ENCODE results near the gene PDIK1L. TPM values are rescaled to one million over a fixed set of nuclear protein-coding genes. Genes with fewer than 3 reads are reported as not detected.

The PDIK1L gene
- total and polyA plus RNA-seq, 9 of the 15 experiments (the other 6 are each of a cell fraction or from before 2014, with no cell fraction given): 12.8 to 30.2 (median 21.5) TPM

- TF ChIP-seq, protein P1, sequence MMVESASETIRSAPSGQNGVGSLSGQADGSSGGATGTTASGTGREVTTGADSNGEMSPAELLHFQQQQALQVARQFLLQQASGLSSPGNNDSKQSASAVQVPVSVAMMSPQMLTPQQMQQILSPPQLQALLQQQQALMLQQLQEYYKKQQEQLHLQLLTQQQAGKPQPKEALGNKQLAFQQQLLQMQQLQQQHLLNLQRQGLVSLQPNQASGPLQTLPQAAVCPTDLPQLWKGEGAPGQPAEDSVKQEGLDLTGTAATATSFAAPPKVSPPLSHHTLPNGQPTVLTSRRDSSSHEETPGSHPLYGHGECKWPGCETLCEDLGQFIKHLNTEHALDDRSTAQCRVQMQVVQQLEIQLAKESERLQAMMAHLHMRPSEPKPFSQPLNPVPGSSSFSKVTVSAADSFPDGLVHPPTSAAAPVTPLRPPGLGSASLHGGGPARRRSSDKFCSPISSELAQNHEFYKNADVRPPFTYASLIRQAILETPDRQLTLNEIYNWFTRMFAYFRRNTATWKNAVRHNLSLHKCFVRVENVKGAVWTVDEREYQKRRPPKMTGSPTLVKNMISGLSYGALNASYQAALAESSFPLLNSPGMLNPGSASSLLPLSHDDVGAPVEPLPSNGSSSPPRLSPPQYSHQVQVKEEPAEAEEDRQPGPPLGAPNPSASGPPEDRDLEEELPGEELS (CRISPR knock-in tag; IDR thresholded peaks at IDR 0.05; ENCODE audit: borderline replicate concordance): no peak
- TF ChIP-seq KLF1 (tag; IDR thresholded peaks at IDR 0.05) (no peak), ZBED1 (IDR thresholded peaks at IDR 0.05) (peak; percentile 87; the same call in 1 of the 2 replicates), RFX5 (IDR thresholded peaks at IDR 0.05; ENCODE audit: low read depth, low read length) (no peak), SNRNP70 (optimal IDR thresholded peaks at IDR 0.05; ENCODE audit: low read depth, low read length) (no peak), TEAD2 (tag; IDR thresholded peaks at IDR 0.05) (no peak), ILK (tag; IDR thresholded peaks at IDR 0.05; ENCODE audit: borderline replicate concordance, low read depth) (no peak), TCF3 (CRISPR knock-in tag; IDR thresholded peaks at IDR 0.05) (peak; percentile 100), GTF2F1 (IDR thresholded peaks at IDR 0.05; ENCODE audit: low read depth, low read length) (no peak; the same call in 1 of the 2 replicates), MAX (CRISPR knock-in tag; IDR thresholded peaks at IDR 0.05) (peak; percentile 89), FOXM1 (IDR thresholded peaks at IDR 0.05; ENCODE audit: low read depth) (peak; percentile 95), FOXM1 (CRISPR knock-in tag; IDR thresholded peaks at IDR 0.05; ENCODE audit: low read depth) (0 out of 2 replicates have a peak, but pooled peaks have one; percentile 71), HEY1 (CRISPR knock-in tag; IDR thresholded peaks at IDR 0.05; ENCODE audit: borderline replicate concordance) (no peak), NEUROD1 (IDR thresholded peaks at IDR 0.05; ENCODE audit: borderline replicate concordance, low read depth, low read length, partially characterized antibody) (peak; percentile 75), ZNF668 (CRISPR knock-in tag; IDR thresholded peaks at IDR 0.05) (no peak), NCOA4 (IDR thresholded peaks at IDR 0.05; ENCODE audit: partially characterized antibody) (no peak), MYNN (IDR thresholded peaks at IDR 0.05) (peak; percentile 60), MYNN (CRISPR knock-in tag; IDR thresholded peaks at IDR 0.05) (no peak), ELF4 (CRISPR knock-in tag; IDR thresholded peaks at IDR 0.05) (peak; percentile 88; the same call in 1 of the 2 replicates)
- TF ChIP-seq, protein P2, sequence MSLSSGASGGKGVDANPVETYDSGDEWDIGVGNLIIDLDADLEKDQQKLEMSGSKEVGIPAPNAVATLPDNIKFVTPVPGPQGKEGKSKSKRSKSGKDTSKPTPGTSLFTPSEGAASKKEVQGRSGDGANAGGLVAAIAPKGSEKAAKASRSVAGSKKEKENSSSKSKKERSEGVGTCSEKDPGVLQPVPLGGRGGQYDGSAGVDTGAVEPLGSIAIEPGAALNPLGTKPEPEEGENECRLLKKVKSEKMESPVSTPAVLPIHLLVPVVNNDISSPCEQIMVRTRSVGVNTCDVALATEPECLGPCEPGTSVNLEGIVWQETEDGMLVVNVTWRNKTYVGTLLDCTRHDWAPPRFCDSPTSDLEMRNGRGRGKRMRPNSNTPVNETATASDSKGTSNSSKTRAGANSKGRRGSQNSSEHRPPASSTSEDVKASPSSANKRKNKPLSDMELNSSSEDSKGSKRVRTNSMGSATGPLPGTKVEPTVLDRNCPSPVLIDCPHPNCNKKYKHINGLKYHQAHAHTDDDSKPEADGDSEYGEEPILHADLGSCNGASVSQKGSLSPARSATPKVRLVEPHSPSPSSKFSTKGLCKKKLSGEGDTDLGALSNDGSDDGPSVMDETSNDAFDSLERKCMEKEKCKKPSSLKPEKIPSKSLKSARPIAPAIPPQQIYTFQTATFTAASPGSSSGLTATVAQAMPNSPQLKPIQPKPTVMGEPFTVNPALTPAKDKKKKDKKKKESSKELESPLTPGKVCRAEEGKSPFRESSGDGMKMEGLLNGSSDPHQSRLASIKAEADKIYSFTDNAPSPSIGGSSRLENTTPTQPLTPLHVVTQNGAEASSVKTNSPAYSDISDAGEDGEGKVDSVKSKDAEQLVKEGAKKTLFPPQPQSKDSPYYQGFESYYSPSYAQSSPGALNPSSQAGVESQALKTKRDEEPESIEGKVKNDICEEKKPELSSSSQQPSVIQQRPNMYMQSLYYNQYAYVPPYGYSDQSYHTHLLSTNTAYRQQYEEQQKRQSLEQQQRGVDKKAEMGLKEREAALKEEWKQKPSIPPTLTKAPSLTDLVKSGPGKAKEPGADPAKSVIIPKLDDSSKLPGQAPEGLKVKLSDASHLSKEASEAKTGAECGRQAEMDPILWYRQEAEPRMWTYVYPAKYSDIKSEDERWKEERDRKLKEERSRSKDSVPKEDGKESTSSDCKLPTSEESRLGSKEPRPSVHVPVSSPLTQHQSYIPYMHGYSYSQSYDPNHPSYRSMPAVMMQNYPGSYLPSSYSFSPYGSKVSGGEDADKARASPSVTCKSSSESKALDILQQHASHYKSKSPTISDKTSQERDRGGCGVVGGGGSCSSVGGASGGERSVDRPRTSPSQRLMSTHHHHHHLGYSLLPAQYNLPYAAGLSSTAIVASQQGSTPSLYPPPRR (CRISPR knock-in tag; IDR thresholded peaks at IDR 0.05; ENCODE audit: borderline replicate concordance): no peak
- TF ChIP-seq, protein P3, sequence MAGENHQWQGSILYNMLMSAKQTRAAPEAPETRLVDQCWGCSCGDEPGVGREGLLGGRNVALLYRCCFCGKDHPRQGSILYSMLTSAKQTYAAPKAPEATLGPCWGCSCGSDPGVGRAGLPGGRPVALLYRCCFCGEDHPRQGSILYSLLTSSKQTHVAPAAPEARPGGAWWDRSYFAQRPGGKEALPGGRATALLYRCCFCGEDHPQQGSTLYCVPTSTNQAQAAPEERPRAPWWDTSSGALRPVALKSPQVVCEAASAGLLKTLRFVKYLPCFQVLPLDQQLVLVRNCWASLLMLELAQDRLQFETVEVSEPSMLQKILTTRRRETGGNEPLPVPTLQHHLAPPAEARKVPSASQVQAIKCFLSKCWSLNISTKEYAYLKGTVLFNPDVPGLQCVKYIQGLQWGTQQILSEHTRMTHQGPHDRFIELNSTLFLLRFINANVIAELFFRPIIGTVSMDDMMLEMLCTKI (IDR thresholded peaks at IDR 0.05; ENCODE audit: partially characterized antibody): no peak
Observed at GRCh38 chr1:26070296-26070962, 41.2 kb upstream of the PDIK1L start (continued).
